Stimulated activated CD4-positive, alpha-beta T cell treated with anti-CD3 and anti-CD28 coated beads, Interleukin-12 subunit alpha, Interleukin-12 subunit beta, amount 100 ng/mL, for 4 hours (primary cell): ENCODE results near the gene CDH20.

Experiments
- DNase-seq: peaks from one replicate; pipeline ENCODE4 v3.0.0-alpha.2; 2020

The CDH20 gene

GRCh38 chr18:61432590-61432989 lies 99.4 kb downstream of the CDH20 start:
- DNase-seq = no peak

- no peak for DNase-seq
Measured at GRCh38 chr18:61435064-61435652, 101.9 kb downstream of the CDH20 start.

GRCh38 chr18:61443081-61443725 lies 110.0 kb downstream of the CDH20 start:
- DNase-seq = no peak

- no peak for DNase-seq
Measured at GRCh38 chr18:61448316-61448715, 115.1 kb downstream of the CDH20 start.

GRCh38 chr18:61459896-61460648 lies 126.8 kb downstream of the CDH20 start:
- DNase-seq = no peak

GRCh38 chr18:61464551-61465142 lies 131.4 kb downstream of the CDH20 start:
- no peak for DNase-seq

- no peak for DNase-seq
Measured at GRCh38 chr18:61466736-61467135, 133.5 kb downstream of the CDH20 start.

GRCh38 chr18:61470031-61470674 lies 136.9 kb downstream of the CDH20 start:
- DNase-seq = no peak

- no peak for DNase-seq
Measured at GRCh38 chr18:61471541-61471940, 138.3 kb downstream of the CDH20 start.

GRCh38 chr18:61471942-61472341 lies 138.7 kb downstream of the CDH20 start:
- DNase-seq = no peak

GRCh38 chr18:61474341-61474740 lies 141.1 kb downstream of the CDH20 start:
- no peak for DNase-seq

- no peak for DNase-seq
Measured at GRCh38 chr18:61474918-61475317, 141.7 kb downstream of the CDH20 start.

GRCh38 chr18:61475931-61476330 lies 142.7 kb downstream of the CDH20 start:
- no peak for DNase-seq

- DNase-seq = no peak
Measured at GRCh38 chr18:61489334-61489733, 156.1 kb downstream of the CDH20 start.

GRCh38 chr18:61496374-61496773 lies 163.1 kb downstream of the CDH20 start:
- DNase-seq = no peak

GRCh38 chr18:61497422-61497821 lies 164.2 kb downstream of the CDH20 start:
- no peak for DNase-seq

- no peak for DNase-seq
Measured at GRCh38 chr18:61502472-61502871, 169.2 kb downstream of the CDH20 start.

GRCh38 chr18:61503688-61504087 lies 170.5 kb downstream of the CDH20 start:
- DNase-seq = no peak

- DNase-seq = no peak
Measured at GRCh38 chr18:61528961-61529360, 195.7 kb downstream of the CDH20 start.

GRCh38 chr18:61530681-61531080 lies 197.5 kb downstream of the CDH20 start:
- DNase-seq = no peak

- DNase-seq = no peak
Measured at GRCh38 chr18:61531182-61531581, 198.0 kb downstream of the CDH20 start.

GRCh38 chr18:61531891-61532290 lies 198.7 kb downstream of the CDH20 start:
- no peak for DNase-seq

- DNase-seq = no peak
Measured at GRCh38 chr18:61535401-61535800, 202.2 kb downstream of the CDH20 start.
